ENCODE results near the gene SLC43A1.

- TF ChIP-seq CTCF (conservative IDR thresholded peaks at IDR 0.05 in 1 of 2, IDR thresholded peaks at IDR 0.05 in 1 of 2; ENCODE audit: extremely low read depth in 1 of 2, insufficient read depth in 1 of 2, low read depth in 1 of 2, low read length in 2 of 2) = no peak
- no peak for TF ChIP-seq EZH2 (IDR thresholded peaks at IDR 0.05; ENCODE audit: borderline replicate concordance, low read length)
Observed at GRCh38 chr11:57514538-57515331, 767 bp downstream of the SLC43A1 start.

All from mammary epithelial cell (primary cell).